ENCODE data around the gene FOXG1. TPM values are rescaled to one million over a fixed set of nuclear protein-coding genes. Genes with fewer than 3 reads are reported as not detected.

Gene FOXG1
- total and polyA plus RNA-seq, 9 of the 15 experiments (the other 6 are each of a cell fraction or from before 2014, with no cell fraction given) = 0.56 to 3.7 (median 0.85) TPM

GRCh38 chr14:28779456-28779855 is 12.9 kb downstream of the FOXG1 start:
- Histone ChIP-seq H3K9ac (ENCODE audit: insufficient read depth in 1 of 2, low read depth in 2 of 2, low read length in 2 of 2) (no peak overlapping the region), H3K27ac (ENCODE audit: extremely low read depth, low read depth, low read length) (no peak overlapping the region), H3K4me1 (replicated peaks in 1 of 2; ENCODE audit: control insufficient read depth in 2 of 2, insufficient read depth in 2 of 2, low read length in 2 of 2) (peaks cover 0 to under 1% of the 10 kb centered on the region in 2 experiments; a peak in 2 of 5 replicates), H3K36me3 (ENCODE audit: control insufficient read depth, insufficient read depth, low read length) (no peaks in the 10 kb centered on the region), H2AFZ (ENCODE audit: low read depth, low read length) (no peak overlapping the region), H3K79me2 (ENCODE audit: control insufficient read depth, insufficient read depth, low read length) (no peaks in the 10 kb centered on the region), H3K9me3 (replicated peaks; ENCODE audit: control insufficient read depth, insufficient read depth, low read depth, low read length) (no peaks in the 10 kb centered on the region), H3K27me3 (ENCODE audit: control insufficient read depth in 2 of 2, insufficient read depth in 2 of 2, low read length in 2 of 2) (peaks cover 3 to 11% of the 10 kb centered on the region in 2 experiments; a peak in 3 of 5 replicates), H3K4me3 (no peak overlapping the region), H3K9me1 (ENCODE audit: control insufficient read depth, insufficient read depth, low read length) (no peaks in the 10 kb centered on the region), H4K20me1 (replicated peaks; ENCODE audit: control insufficient read depth, insufficient read depth, low read length) (no peaks in the 10 kb centered on the region), H3K4me2 (ENCODE audit: insufficient read depth, low read length) (no peak overlapping the region)
- in situ Hi-C loops (cut with MboI) (no loop called here), intact Hi-C loops (cut with micrococcal nuclease) (no loop called here)
- ChIA-PET POLR2A (interaction anchor here (0.6 to 1.4 kb wide), 2 partner anchors 9 to 11 kb away, joined by 3 to 4 read pairs; no protein-coding TSS in a partner anchor), CTCF (ENCODE audit: low intra/inter-chr PET ratio) (no interaction called here)
- no peak for FAIRE-seq
- DNase-seq (ENCODE audit: extremely low read depth in 1 of 4, low spot score in 3 of 4) = no peak
- ATAC-seq = no peak
- no TSS peak for BruUV-seq (replicated peaks)
- TF ChIP-seq MECOM (CRISPR knock-in tag; IDR thresholded peaks at IDR 0.05) (no peak), HLTF (IDR thresholded peaks at IDR 0.05) (no peak), TOE1 (IDR thresholded peaks at IDR 0.05; ENCODE audit: borderline replicate concordance) (no peak), TOE1 (CRISPR knock-in tag; IDR thresholded peaks at IDR 0.05; ENCODE audit: borderline replicate concordance, low read depth) (no peak), ZFP30 (CRISPR knock-in tag; IDR thresholded peaks at IDR 0.05; ENCODE audit: borderline replicate concordance) (no peak), THRAP3 (IDR thresholded peaks at IDR 0.05; ENCODE audit: borderline replicate concordance) (no peak), RFX7 (CRISPR knock-in tag; IDR thresholded peaks at IDR 0.05) (no peak), POLR2G (IDR thresholded peaks at IDR 0.05; ENCODE audit: low read depth, low read length) (no peak)
- TF ChIP-seq, protein P1, sequence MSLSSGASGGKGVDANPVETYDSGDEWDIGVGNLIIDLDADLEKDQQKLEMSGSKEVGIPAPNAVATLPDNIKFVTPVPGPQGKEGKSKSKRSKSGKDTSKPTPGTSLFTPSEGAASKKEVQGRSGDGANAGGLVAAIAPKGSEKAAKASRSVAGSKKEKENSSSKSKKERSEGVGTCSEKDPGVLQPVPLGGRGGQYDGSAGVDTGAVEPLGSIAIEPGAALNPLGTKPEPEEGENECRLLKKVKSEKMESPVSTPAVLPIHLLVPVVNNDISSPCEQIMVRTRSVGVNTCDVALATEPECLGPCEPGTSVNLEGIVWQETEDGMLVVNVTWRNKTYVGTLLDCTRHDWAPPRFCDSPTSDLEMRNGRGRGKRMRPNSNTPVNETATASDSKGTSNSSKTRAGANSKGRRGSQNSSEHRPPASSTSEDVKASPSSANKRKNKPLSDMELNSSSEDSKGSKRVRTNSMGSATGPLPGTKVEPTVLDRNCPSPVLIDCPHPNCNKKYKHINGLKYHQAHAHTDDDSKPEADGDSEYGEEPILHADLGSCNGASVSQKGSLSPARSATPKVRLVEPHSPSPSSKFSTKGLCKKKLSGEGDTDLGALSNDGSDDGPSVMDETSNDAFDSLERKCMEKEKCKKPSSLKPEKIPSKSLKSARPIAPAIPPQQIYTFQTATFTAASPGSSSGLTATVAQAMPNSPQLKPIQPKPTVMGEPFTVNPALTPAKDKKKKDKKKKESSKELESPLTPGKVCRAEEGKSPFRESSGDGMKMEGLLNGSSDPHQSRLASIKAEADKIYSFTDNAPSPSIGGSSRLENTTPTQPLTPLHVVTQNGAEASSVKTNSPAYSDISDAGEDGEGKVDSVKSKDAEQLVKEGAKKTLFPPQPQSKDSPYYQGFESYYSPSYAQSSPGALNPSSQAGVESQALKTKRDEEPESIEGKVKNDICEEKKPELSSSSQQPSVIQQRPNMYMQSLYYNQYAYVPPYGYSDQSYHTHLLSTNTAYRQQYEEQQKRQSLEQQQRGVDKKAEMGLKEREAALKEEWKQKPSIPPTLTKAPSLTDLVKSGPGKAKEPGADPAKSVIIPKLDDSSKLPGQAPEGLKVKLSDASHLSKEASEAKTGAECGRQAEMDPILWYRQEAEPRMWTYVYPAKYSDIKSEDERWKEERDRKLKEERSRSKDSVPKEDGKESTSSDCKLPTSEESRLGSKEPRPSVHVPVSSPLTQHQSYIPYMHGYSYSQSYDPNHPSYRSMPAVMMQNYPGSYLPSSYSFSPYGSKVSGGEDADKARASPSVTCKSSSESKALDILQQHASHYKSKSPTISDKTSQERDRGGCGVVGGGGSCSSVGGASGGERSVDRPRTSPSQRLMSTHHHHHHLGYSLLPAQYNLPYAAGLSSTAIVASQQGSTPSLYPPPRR (CRISPR knock-in tag; IDR thresholded peaks at IDR 0.05; ENCODE audit: borderline replicate concordance) = no peak
- TF ChIP-seq, protein P2, sequence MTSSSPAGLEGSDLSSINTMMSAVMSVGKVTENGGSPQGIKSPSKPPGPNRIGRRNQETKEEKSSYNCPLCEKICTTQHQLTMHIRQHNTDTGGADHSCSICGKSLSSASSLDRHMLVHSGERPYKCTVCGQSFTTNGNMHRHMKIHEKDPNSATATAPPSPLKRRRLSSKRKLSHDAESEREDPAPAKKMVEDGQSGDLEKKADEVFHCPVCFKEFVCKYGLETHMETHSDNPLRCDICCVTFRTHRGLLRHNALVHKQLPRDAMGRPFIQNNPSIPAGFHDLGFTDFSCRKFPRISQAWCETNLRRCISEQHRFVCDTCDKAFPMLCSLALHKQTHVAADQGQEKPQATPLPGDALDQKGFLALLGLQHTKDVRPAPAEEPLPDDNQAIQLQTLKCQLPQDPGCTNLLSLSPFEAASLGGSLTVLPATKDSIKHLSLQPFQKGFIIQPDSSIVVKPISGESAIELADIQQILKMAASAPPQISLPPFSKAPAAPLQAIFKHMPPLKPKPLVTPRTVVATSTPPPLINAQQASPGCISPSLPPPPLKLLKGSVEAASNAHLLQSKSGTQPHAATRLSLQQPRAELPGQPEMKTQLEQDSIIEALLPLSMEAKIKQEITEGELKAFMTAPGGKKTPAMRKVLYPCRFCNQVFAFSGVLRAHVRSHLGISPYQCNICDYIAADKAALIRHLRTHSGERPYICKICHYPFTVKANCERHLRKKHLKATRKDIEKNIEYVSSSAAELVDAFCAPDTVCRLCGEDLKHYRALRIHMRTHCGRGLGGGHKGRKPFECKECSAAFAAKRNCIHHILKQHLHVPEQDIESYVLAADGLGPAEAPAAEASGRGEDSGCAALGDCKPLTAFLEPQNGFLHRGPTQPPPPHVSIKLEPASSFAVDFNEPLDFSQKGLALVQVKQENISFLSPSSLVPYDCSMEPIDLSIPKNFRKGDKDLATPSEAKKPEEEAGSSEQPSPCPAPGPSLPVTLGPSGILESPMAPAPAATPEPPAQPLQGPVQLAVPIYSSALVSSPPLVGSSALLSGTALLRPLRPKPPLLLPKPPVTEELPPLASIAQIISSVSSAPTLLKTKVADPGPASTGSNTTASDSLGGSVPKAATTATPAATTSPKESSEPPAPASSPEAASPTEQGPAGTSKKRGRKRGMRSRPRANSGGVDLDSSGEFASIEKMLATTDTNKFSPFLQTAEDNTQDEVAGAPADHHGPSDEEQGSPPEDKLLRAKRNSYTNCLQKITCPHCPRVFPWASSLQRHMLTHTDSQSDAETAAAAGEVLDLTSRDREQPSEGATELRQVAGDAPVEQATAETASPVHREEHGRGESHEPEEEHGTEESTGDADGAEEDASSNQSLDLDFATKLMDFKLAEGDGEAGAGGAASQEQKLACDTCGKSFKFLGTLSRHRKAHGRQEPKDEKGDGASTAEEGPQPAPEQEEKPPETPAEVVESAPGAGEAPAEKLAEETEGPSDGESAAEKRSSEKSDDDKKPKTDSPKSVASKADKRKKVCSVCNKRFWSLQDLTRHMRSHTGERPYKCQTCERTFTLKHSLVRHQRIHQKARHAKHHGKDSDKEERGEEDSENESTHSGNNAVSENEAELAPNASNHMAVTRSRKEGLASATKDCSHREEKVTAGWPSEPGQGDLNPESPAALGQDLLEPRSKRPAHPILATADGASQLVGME (CRISPR knock-in tag; IDR thresholded peaks at IDR 0.05) = no peak
